GM10266 (cell line): ENCODE measurements around the gene SLC39A11.
"Not testable (repeated sequence)": the region's sequence is repeated elsewhere in the genome, so short reads cannot be mapped to it uniquely, and the experiment has no call there.

ENCODE experiments used
- DNase-seq: peaks from one replicate; pipeline ENCODE4 v3.0.0; 2012; ENCODE audit errors: extremely low spot score
- CTCF ChIP-seq: IDR thresholded peaks from 2 replicates; pipeline ENCODE4 v1.5.1; 2012; ENCODE audit warnings: mild to moderate bottlenecking, low read depth; ENCODE audit not compliant: control insufficient read depth, insufficient read depth; ENCODE audit errors: missing control alignments

SLC39A11 gene

GRCh38 chr17:72946156-72946555 is 146.3 kb downstream of the SLC39A11 start:
- DNase-seq = no peak
- TF ChIP-seq CTCF = no peak

- DNase-seq = no peak
- no peak for TF ChIP-seq CTCF
These were observed 147.0 kb downstream of the SLC39A11 start for GRCh38 chr17:72945473-72945872.

GRCh38 chr17:72943826-72944689 is 148.4 kb downstream of the SLC39A11 start:
- TF ChIP-seq CTCF = no peak
- no peak for DNase-seq

GRCh38 chr17:72942579-72942978 is 149.9 kb downstream of the SLC39A11 start:
- TF ChIP-seq CTCF = no peak
- no peak for DNase-seq

- DNase-seq = no peak
- no peak for TF ChIP-seq CTCF
These were observed 152.0 kb downstream of the SLC39A11 start for GRCh38 chr17:72940496-72940895.

GRCh38 chr17:72938482-72938881 is 154.0 kb downstream of the SLC39A11 start:
- TF ChIP-seq CTCF = no peak
- no peak for DNase-seq

- no peak for DNase-seq
- no peak for TF ChIP-seq CTCF
These were observed 154.8 kb downstream of the SLC39A11 start for GRCh38 chr17:72937707-72938106.

- not testable (repeated sequence) for DNase-seq
These were observed 155.2 kb downstream of the SLC39A11 start for GRCh38 chr17:72937254-72937653.
